GM19035 (cell line): Measurements from ENCODE around the gene ZNF652.
"Not testable (repeated sequence)": the region's sequence is repeated elsewhere in the genome, so short reads cannot be mapped to it uniquely, and the experiment has no call there.

Experiments
- ATAC-seq: cut with Tn5 transposase; IDR thresholded peaks from one replicate; pipeline ENCODE4 v1.9.1; 2021; ENCODE audit not compliant: unreplicated experiment

Gene ZNF652

GRCh38 chr17:49316889-49317675 is 45.0 kb downstream of the ZNF652 start:
- no peak for ATAC-seq

DNA sequence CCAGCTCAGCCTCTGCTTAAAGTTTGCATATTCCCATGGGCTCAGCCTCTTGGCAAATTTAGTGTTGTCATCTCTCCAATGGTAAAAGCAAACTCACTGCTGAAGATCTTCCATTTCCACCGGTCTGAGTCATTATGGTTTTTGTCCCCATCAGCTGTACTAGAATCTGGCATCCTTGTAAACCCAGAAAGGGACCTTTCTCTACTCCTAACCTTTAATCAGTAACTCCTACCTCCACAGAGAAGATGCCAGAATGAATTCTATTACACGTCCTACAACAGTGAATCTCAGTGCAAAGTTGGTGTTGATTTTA is 45.8 kb downstream of the ZNF652 start:
- ATAC-seq: no peak

- ATAC-seq: peak; percentile 60
These were observed 46.3 kb downstream of the ZNF652 start for GRCh38 chr17:49315551-49316257.

DNA sequence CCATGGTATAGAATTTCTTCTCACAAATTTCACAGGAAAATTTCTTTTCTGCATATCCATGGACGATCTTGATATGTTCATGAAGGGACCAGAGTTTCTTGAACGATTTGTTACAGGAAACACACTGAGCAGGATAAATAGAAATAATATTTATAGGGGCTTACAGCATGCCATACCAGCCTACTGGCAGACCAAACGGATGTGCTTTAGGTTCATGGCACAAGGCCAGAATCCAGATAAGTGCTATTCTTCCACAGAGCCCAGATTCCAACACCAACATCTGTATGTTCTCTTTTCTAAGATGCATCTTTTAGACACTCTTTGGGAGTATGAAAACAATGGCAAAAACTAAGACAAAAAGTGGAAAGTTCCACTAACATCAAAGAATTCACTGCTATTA is 49.3 kb downstream of the ZNF652 start:
- no peak for ATAC-seq

GRCh38 chr17:49299996-49300395 is 62.1 kb downstream of the ZNF652 start:
- no peak for ATAC-seq

- ATAC-seq: no peak
These were observed 63.6 kb downstream of the ZNF652 start for GRCh38 chr17:49298371-49298976.

DNA sequence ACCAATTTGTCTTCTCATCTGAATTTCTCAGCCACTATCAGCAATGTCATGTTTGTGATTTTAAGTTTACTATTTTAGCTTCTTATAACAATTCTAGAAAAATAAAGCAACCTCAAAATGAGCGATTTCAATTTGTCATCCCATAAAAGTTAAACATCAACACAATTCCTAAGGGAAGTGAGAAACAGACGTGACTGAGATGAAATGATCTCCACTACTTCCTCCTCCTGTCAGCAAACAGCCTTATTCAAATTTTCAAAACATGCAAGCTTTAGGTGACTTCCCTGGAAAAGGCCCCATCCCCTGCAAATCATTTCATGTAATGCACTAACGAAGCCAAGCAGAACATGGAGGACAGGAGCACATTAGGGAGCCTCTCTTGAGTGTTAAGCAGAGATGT is 64.9 kb downstream of the ZNF652 start:
- no peak for ATAC-seq

DNA sequence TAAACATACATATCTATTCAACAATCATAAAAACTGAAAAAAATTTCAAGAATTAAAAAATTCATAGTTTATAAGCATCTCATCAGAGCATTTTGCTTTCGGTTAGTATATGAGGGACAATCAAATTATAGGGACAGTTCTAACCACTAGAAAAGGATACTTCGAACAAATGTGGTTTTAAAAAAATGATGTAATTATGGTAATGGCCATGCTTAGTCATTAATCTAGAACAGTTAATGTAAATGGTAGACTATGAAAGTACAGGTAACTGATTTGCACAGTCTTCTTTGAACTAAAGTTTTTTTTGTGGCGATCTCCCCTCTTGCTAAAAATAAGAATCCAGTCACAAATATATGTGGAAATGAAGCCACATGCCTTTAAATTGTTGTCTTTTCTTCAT is 67.9 kb downstream of the ZNF652 start:
- ATAC-seq: no peak

DNA sequence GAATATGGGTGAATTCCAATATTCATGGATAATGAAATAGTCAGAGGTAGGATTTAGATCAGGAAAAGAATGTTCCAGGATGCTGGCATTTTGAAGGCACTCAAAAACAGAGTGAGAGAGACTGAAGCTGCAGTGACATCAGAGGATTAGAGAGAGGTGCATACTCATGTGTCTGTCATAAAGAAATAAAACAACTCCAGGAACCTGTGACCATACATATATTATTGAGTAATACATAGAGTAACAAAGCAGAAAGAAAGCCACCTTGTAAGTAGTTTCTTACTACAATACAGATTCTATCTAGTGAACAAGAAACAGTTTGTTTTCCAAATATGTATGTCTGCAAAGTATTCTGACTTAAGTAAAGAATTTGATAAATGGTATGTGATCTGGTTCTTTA is 69.1 kb downstream of the ZNF652 start:
- no peak for ATAC-seq

GRCh38 chr17:49291929-49292328 is 70.1 kb downstream of the ZNF652 start:
- ATAC-seq: no peak

DNA sequence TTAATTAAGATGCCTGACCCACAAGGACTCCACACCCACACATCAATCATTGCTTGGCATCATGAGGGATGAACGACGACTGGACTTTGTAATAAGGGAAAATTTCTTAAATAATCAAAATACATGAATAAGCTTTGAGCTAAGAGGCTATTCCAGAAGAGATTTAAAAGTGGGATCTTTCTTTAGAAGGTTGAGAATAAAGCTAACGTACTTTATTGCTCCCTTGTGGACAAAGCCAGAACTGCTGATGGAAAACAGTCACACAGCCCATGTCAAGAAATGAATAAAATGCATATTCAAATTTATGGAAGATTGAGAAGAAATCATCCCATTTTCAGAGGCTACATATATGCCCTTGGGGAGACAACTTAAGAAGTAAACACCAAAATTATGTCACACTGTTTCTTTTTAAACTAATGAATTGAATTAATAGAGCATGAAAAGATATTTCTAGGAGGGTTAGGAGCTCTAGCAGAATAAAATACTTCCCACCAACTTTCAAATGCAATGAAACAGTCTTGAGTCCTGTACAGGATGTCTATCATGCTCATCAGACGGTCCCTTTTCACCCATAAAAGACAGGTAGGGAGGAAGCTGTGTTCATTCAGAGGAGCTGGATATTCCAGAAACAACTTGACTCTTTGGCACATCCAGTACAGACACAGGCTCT is 71.2 kb downstream of the ZNF652 start:
- no peak for ATAC-seq

DNA sequence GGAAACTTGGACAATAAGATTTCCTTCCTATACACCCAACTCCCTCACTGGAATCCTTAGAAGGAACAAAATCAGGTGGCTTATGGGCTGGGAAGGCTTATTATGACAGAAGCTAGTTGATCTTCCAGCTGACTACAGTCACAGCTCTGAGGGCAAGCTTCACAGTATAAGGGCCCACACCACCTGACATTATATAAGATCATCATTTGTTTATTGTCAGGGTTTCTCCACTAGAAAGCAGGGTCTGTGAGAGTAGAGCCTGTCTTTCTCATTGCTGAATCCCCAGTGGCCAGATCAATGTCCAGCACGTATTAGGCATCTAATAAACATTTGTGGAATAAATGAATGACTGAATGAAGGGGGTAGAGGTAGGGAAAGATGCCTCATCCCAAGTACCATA is 73.7 kb downstream of the ZNF652 start:
- no peak for ATAC-seq

DNA sequence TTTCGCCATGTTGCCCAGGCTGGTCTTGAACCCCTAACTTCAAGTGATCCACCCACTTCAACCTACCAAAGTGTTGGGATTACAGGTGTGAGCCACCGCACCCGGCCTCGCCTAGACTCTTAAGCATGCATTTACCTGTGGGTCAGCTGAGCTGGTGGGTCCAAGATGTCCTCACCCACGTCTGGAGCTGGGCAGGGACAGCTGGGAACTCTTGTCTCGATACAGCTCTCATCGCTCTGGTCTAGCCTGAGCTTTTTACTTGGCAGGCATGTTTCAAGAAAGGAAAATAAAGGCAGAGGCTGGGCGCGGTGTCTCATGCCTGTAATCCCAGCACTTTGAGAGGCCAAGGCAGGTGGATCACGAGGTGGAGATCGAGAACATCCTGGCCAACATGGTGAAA is 74.6 kb downstream of the ZNF652 start:
- ATAC-seq: no peak

DNA sequence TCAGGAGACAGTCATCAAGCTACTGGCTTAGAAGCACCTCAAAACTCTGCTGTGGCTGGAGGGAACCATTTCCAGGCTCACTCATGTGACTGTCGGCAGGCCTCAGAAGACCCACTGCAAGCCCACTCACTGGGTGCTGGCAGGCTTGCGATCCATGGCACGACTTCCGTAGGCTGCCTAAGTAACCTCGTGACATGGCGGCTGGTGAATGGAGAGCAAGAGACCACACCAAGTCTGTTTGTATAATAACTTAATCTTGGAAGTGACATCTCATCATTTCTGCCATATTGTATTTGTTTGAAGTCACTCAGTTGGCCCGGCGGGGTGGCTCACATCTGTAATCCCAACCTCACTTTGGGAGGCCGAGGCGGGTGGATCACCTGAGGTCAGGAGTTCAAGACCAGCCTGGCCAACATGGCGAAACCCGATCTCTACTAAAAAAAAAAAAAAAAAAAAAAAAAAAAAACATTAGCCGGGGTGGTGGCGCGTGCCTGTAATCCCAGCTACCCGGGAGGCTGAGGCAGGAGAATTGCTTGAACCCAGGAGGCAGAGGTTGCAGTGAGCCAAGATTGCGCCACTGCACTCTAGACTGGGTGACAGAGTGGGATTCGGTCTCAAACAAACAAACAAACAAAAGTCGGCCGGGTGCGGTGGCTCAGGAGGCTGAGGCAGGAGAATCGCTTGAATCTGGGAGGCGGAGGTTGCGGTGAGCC is 75.6 kb downstream of the ZNF652 start:
- not testable (repeated sequence) for ATAC-seq

DNA sequence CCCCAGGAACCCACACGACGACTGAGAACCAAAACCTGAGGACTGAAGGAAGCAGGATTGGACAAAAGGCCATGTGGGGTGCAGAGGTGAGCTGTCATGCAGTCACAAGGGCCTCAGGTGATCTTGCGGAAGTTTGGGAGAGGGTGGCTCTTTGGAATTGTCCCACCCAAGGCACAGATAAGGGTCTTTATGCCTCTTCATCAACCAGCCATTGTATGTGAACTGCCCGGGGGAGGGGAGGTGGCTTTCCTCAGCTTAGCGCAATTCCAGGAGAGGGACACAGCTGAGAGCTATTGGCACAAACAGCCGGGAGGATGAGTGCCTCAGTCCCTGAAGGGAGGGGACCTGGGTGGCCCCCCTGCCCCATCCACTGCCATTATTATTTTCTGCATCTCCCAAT is 76.3 kb downstream of the ZNF652 start:
- ATAC-seq: no peak

DNA sequence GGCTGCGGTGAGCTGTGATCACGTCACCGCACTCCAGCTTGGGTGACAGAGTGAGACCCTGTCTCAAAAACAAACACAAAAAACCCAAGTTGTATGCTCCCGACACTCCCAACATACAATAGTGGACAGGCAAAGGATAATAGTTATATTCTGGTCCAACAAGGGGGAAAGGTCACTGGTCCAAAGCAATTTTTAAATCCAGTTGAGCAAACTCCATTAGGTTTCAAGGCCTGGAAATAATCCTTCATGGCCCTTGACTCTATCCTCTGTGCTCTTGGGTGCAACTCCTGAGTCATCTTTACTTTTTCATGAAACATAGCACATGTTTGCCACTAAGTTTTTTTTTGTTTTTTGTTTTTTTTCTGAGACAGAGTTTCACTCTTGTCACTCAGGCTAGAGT is 81.1 kb downstream of the ZNF652 start:
- no peak for ATAC-seq

DNA sequence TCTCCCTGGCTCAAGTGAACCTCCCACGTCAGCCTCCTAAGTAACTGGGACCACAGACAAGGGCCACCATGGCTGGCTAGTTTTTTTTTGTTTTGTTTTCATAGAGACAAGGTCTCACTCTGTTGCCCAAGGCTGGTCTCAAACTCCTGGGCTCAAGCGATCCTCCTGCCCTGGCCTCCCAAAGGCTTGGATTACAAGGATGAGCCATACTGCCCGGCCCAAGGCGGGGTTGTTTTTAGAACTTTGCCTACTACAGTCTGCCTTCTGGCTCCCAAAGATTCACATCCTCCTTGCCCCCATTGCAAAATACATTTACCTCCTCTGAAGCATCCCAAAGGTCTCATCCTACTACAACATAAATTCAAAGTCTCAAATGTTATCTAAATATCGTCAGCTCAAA is 82.0 kb downstream of the ZNF652 start:
- no peak for ATAC-seq

- ATAC-seq: not testable (repeated sequence)
These were observed 82.6 kb downstream of the ZNF652 start for GRCh38 chr17:49279263-49280015.

DNA sequence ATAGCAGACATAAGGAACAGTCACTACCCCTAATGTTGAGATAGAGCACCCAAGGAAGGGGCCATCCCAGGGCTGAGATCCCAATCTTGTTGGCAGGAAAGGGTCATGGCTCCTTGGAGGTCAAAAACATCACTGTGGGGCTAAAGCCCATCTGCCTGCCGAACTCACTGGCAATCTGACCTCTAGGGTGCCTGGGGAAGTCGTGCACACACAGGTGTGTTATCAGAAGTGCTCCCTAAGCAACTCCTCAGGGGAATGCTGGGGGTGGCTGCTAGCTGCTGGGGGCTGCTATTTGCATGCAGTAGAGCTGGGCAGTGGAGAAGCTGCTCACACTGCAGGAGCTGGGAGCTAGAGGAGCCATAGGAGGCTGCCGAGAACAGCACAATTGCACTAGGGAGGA is 84.0 kb downstream of the ZNF652 start:
- no peak for ATAC-seq

DNA sequence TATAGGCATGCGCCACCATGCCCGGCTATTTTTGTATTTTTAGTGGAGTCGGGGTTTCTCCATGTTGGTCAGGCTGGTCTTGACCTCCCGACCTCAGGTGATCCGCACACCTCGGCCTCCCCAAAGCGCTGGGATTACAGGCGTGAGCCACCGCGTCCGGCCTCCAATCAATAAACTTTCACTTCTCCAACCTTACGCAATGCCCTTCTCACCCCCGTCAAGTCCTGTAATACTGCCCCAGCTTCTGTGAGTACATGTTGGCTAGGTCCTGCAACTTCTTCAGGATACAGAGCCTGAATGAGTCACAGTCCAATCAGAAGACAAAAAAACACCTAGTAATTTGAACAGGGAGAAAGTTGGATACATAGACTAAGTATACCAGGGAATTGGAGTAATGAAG is 84.4 kb downstream of the ZNF652 start:
- no peak for ATAC-seq
